GM12801 (cell line): ENCODE measurements around the gene FAXC.

Experiments
- CTCF ChIP-seq: IDR thresholded peaks from one replicate; pipeline ENCODE4 v1.5.1; 2011; ENCODE audit warnings: control low read depth; ENCODE audit not compliant: insufficient read length; ENCODE audit errors: extremely low read depth

Gene FAXC

GRCh38 chr6:99285881-99286280 is 63.6 kb downstream of the FAXC start:
- TF ChIP-seq CTCF, result no peak

- TF ChIP-seq CTCF, result no peak
Measured at GRCh38 chr6:99282479-99283062, 66.9 kb downstream of the FAXC start.

- no peak for TF ChIP-seq CTCF
Measured at GRCh38 chr6:99276747-99277146, 72.7 kb downstream of the FAXC start.

- no peak for TF ChIP-seq CTCF
Measured at GRCh38 chr6:99270826-99271225, 78.6 kb downstream of the FAXC start.

GRCh38 chr6:99270030-99270429 is 79.4 kb downstream of the FAXC start:
- TF ChIP-seq CTCF, result no peak

- no peak for TF ChIP-seq CTCF
Measured at GRCh38 chr6:99269207-99269606, 80.3 kb downstream of the FAXC start.

GRCh38 chr6:99254616-99255550 is 94.6 kb downstream of the FAXC start:
- TF ChIP-seq CTCF, result no peak
